Measurements from ENCODE around the gene NOBOX.
"Not testable (repeated sequence)": the region's sequence is repeated elsewhere in the genome, so short reads cannot be mapped to it uniquely, and the experiment has no call there.

The NOBOX gene

GRCh38 chr7:144391014-144391413, 12.5 kb downstream of the NOBOX start:
- DNase-seq = no peak

- no peak for DNase-seq
Measured at GRCh38 chr7:144390481-144390880, 13.0 kb downstream of the NOBOX start.

- DNase-seq = no peak
Measured at GRCh38 chr7:144388950-144389349, 14.5 kb downstream of the NOBOX start.

- no peak for DNase-seq
Measured at GRCh38 chr7:144386741-144387140, 16.8 kb downstream of the NOBOX start.

GRCh38 chr7:144384555-144385245, 18.8 kb downstream of the NOBOX start:
- DNase-seq = no peak

GRCh38 chr7:144384071-144384470, 19.4 kb downstream of the NOBOX start:
- DNase-seq = no peak

GRCh38 chr7:144379776-144380384, 23.6 kb downstream of the NOBOX start:
- no peak for DNase-seq

GRCh38 chr7:144378651-144379050, 24.8 kb downstream of the NOBOX start:
- DNase-seq = no peak

GRCh38 chr7:144369221-144369620, 34.3 kb downstream of the NOBOX start:
- not testable (repeated sequence) for DNase-seq

GRCh38 chr7:144367250-144367649, 36.2 kb downstream of the NOBOX start:
- not testable (repeated sequence) for DNase-seq

- DNase-seq = not testable (repeated sequence)
Measured at GRCh38 chr7:144365523-144365922, 38.0 kb downstream of the NOBOX start.

- not testable (repeated sequence) for DNase-seq
Measured at GRCh38 chr7:144362061-144362460, 41.4 kb downstream of the NOBOX start.

- DNase-seq = not testable (repeated sequence)
Measured at GRCh38 chr7:144356860-144357259, 46.6 kb downstream of the NOBOX start.

- not testable (repeated sequence) for DNase-seq
Measured at GRCh38 chr7:144356185-144356584, 47.3 kb downstream of the NOBOX start.

- not testable (repeated sequence) for DNase-seq
Measured at GRCh38 chr7:144355176-144355822, 48.2 kb downstream of the NOBOX start, which contains the start of gene ARHGEF5. TSS of gene ARHGEF5 (plus strand) at chr7:144355402. CDS start at chr7:144362670, 7,268 bp downstream.

- not testable (repeated sequence) for DNase-seq
Measured at GRCh38 chr7:144351667-144352066, 51.8 kb downstream of the NOBOX start.

- not testable (repeated sequence) for DNase-seq
Measured at GRCh38 chr7:144348625-144349024, 54.9 kb downstream of the NOBOX start.
